ENCODE results near the gene PLIN4. TPM values are rescaled to one million over a fixed set of nuclear protein-coding genes. Genes with fewer than 3 reads are reported as not detected.
A peak's percentile ranks its signal among the peaks of the same experiment; 100 is the strongest.

Gene PLIN4
- total RNA-seq, 1 donor, result under 0.01 TPM

DNA sequence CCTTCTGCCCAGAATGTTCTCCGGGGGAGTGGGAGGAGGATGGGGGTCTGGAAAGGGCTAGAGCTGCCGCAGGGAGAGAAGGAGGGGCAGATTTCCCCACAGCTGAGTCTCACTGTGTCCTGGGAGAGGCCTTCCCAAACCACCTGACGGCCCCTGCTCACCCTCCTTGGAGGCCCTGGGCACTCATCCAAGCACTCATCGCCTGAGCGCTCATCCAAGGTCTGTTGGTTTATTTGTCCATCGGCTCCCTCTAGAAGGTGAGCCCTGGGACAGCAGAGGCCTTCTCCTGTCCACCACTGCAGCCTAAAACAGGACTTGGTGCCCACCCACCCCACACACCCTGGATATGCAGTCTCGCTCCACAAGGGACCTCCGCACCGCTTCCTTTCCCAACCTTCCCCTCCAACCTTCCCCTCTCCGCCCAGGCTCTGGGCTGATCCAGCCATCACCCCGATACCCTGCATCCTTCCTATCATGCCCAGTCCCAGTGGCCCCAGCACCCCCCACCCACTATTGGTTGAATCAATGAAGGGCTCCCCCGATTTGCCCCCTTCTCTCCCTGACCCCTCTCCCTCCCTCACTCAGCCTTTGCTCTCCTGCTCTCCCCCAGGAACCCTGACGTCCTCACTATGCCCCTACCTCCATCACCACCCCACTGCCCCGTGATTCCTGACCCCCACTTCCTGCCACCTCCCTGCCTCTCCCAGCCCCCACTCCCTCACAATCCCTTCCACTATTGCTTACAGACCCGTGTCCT is 62.4 kb downstream of the PLIN4 start:
- H3K9me3 ChIP-seq (ENCODE audit: low read depth, low read length), result no peaks in the 10 kb centered on the region
- peaks cover 34% of the 10 kb centered on the region for H4K20me1 ChIP-seq (ENCODE audit: insufficient read depth, low read length)
- peak overlapping the region; percentile 90 for H3K27ac ChIP-seq (ENCODE audit: low read depth, low read length)
- H2AFZ ChIP-seq (ENCODE audit: low read length), result no peak overlapping the region
- H3K79me2 ChIP-seq (ENCODE audit: insufficient read depth, low read length), result peaks cover 42% of the 10 kb centered on the region
- TF ChIP-seq, protein P1, sequence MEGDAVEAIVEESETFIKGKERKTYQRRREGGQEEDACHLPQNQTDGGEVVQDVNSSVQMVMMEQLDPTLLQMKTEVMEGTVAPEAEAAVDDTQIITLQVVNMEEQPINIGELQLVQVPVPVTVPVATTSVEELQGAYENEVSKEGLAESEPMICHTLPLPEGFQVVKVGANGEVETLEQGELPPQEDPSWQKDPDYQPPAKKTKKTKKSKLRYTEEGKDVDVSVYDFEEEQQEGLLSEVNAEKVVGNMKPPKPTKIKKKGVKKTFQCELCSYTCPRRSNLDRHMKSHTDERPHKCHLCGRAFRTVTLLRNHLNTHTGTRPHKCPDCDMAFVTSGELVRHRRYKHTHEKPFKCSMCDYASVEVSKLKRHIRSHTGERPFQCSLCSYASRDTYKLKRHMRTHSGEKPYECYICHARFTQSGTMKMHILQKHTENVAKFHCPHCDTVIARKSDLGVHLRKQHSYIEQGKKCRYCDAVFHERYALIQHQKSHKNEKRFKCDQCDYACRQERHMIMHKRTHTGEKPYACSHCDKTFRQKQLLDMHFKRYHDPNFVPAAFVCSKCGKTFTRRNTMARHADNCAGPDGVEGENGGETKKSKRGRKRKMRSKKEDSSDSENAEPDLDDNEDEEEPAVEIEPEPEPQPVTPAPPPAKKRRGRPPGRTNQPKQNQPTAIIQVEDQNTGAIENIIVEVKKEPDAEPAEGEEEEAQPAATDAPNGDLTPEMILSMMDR (IDR thresholded peaks at IDR 0.05; ENCODE audit: extremely low read depth, low read depth, low read length), result no peak
- H3K27me3 ChIP-seq (ENCODE audit: insufficient read depth, low read length), result no peaks in the 10 kb centered on the region
- H3K4me3 ChIP-seq (ENCODE audit: insufficient read depth, low read length), result peak overlapping the region; percentile 77
- H3K4me1 ChIP-seq (ENCODE audit: insufficient read depth, low read length), result peaks cover 22% of the 10 kb centered on the region
- H3K36me3 ChIP-seq (ENCODE audit: insufficient read depth, low read length), result peaks cover 36% of the 10 kb centered on the region
- peak; percentile 97 for DNase-seq (ENCODE audit: insufficient read length, low spot score, missing footprints)
- H3K4me2 ChIP-seq (ENCODE audit: insufficient read depth, low read length), result peak overlapping the region; percentile 86

DNA sequence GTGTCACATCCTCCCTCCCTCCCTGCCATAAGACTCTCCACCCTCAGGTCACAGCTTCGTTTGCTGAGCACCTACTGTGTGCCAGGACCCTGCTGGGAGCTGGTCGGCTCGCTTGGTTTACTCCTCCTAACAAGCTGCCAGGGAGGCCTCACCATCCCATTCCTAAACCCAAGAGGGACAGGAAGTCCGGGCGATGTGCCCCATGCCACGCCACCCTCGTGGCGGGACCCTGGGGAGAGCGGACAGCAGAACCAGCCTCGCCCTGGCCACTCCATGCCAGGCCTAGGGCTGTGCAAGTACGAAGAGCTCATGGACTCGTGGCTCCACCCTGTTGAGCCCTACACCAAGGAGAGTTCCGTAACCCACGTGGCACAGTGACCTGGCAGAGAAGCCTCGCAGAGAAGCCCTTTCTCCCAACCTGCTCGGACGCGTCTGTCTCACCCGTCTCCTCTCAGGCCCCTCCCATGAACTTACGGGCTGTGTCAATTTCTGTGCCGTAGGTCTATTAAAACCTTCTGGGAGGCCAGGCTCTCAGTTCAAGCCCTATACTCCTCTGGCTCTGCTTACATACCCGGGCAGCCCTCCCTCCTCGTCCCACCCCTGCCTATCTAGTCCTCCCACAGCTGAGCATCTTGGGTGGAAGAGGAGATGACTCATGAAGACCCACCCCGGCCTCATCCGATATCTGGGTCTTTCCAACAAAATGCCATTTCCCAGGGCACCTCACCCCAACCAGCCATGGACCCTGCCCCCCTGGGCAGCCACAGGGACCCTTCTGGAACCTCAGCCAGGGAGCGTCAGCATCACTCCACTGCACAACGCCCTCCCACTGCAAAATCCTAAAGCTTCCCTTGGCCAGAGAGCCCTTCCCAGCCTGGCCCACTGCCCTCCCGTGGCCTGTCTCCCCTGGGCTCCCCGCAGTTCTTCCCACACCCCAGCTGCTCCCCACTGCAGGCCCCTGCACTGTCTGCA is 63.3 kb downstream of the PLIN4 start:
- Histone ChIP-seq H3K27ac (ENCODE audit: low read depth, low read length) (peak overlapping the region; percentile 90), H4K20me1 (ENCODE audit: insufficient read depth, low read length) (peaks cover 34% of the 10 kb centered on the region), H3K9me3 (ENCODE audit: low read depth, low read length) (no peaks in the 10 kb centered on the region), H3K27me3 (ENCODE audit: insufficient read depth, low read length) (no peaks in the 10 kb centered on the region), H3K79me2 (ENCODE audit: insufficient read depth, low read length) (peaks cover 42% of the 10 kb centered on the region), H3K4me3 (ENCODE audit: insufficient read depth, low read length) (peak overlapping the region; percentile 77), H3K36me3 (ENCODE audit: insufficient read depth, low read length) (peaks cover 43% of the 10 kb centered on the region), H3K4me1 (ENCODE audit: insufficient read depth, low read length) (peaks cover 22% of the 10 kb centered on the region), H2AFZ (ENCODE audit: low read length) (no peak overlapping the region), H3K4me2 (ENCODE audit: insufficient read depth, low read length) (peak overlapping the region; percentile 86)
- TF ChIP-seq, protein P1 (IDR thresholded peaks at IDR 0.05; ENCODE audit: extremely low read depth, low read depth, low read length), result no peak
- DNase-seq (ENCODE audit: insufficient read length, low spot score, missing footprints), result peak; percentile 96

DNA sequence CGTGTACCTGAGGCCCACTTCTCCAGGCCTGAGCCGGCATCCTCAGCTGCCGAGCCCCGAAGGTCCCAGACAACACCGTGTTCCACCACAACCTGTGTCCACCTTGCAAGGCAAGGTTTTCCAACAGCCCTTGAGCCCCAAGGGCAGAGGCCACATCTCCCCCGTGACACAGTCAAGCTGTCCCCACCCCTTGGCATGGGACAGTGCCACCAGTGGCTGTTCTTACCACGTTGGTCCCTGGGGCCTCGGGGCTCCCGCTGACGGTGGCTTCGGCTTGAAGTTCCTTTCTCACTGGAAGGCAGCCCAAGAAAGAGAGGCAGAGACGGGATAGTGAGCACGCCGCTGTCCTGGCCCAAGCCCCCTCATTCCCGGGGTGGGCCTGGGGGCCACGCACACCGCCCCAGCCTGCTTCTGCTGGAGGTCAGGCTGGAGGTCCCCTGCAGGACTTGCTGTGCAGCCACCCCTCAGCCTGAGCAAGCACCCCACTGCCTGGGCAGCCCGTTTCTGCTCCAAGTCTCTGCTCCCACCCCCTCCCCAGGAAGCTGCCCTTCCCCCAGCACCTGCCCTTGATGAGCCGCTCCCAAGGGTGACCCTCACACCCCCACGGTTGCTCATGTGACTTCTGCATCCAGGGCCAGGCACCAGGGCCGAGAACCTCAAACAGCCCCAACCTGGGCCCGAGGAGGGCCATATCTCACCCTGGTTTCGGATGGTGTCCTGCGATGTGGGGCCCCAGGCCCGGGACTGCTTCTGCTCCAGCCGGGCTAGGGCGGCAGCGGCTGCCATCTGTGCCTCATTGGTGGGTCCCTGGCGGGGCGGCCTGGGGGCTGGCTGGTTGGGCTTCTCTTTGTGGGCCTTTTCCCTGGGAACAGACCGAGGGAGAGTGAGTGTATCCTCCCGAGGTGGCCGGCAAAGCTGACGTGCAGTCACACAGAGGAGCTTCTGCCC is 64.8 kb downstream of the PLIN4 start:
- H3K36me3 ChIP-seq (ENCODE audit: insufficient read depth, low read length), result peaks cover 57% of the 10 kb centered on the region
- peaks cover 40% of the 10 kb centered on the region for H4K20me1 ChIP-seq (ENCODE audit: insufficient read depth, low read length)
- no peaks in the 10 kb centered on the region for H3K27me3 ChIP-seq (ENCODE audit: insufficient read depth, low read length)
- H3K27ac ChIP-seq (ENCODE audit: low read depth, low read length), result no peak overlapping the region
- DNase-seq (ENCODE audit: insufficient read length, low spot score, missing footprints), result peak; percentile 52
- peaks cover 22% of the 10 kb centered on the region for H3K4me1 ChIP-seq (ENCODE audit: insufficient read depth, low read length)
- TF ChIP-seq, protein P1 (IDR thresholded peaks at IDR 0.05; ENCODE audit: extremely low read depth, low read depth, low read length), result no peak
- H3K4me3 ChIP-seq (ENCODE audit: insufficient read depth, low read length), result no peak overlapping the region
- H3K79me2 ChIP-seq (ENCODE audit: insufficient read depth, low read length), result peaks cover 49% of the 10 kb centered on the region
- no peaks in the 10 kb centered on the region for H3K9me3 ChIP-seq (ENCODE audit: low read depth, low read length)
- H3K4me2 ChIP-seq (ENCODE audit: insufficient read depth, low read length), result no peak overlapping the region
- H2AFZ ChIP-seq (ENCODE audit: low read length), result no peak overlapping the region

All from osteoblast (primary cell).